Testis (tissue), 3 donors: ENCODE results near the gene ZNF768. TPM values are rescaled to one million over a fixed set of nuclear protein-coding genes. Genes with fewer than 3 reads are reported as not detected.

Experiments used
- DNase-seq: peaks from one replicate; pipeline ENCODE4 v3.0.0-alpha.2; 2019
- H3K27ac ChIP-seq, 2 donors: fragments of 200-600 bp; sonication (generic); one replicate each; pipeline ENCODE4 v1.5.1; 2019
- H3K27me3 ChIP-seq: fragments of 200-600 bp; sonication (generic); one replicate; pipeline ENCODE4 v1.5.1; 2019
- H3K36me3 ChIP-seq: fragments of 200-600 bp; sonication (generic); one replicate; pipeline ENCODE4 v1.5.1; 2017; ENCODE audit warnings: low read depth; ENCODE audit errors: missing control alignments
- H3K4me1 ChIP-seq: fragments of 200-600 bp; sonication (generic); one replicate; pipeline ENCODE4 v1.5.1; 2019
- H3K4me3 ChIP-seq, 2 donors: fragments of 200-600 bp; sonication (generic); one replicate each; pipeline ENCODE4 v1.5.1; 2017 to 2019
- H3K9me3 ChIP-seq: fragments of 200-600 bp; sonication (generic); one replicate; pipeline ENCODE4 v1.5.1; 2017
- CTCF ChIP-seq, 3 experiments: fragments of 450-650 bp in 2 of 3; fragments of 200-600 bp in 1 of 3; sonication (generic) in 1 of 3; IDR thresholded peaks; one replicate each; pipeline ENCODE4 v1.5.1; 2016 to 2019; ENCODE audit warnings: antibody characterized with exemption in 3 of 3, mild to moderate bottlenecking in 2 of 3, moderate library complexity in 1 of 3
- POLR2A ChIP-seq: fragments of 450-650 bp; IDR thresholded peaks from one replicate; pipeline ENCODE4 v1.6.1; 2017; ENCODE audit warnings: antibody characterized with exemption, mild to moderate bottlenecking, moderate library complexity
- WGBS, 2 donors: methylation state at CpG; one replicate each; pipeline ENCODE4 v1.1.5; 2018; 5-methylcytosine and 5-hydroxymethylcytosine counted together
- intact Hi-C: fragments of 100-400 bp; cut with DNase I; formaldehyde crosslinking; loops from one replicate; pipeline ENCODE4 v1.15.1; 2023; ENCODE audit warnings: low total_unique reads
- polyA plus RNA-seq: library from polyadenylated mRNA; stranded (reverse); fragments of 350-450 nt; fragmentation: Illumina TruSeq; extraction: RNeasy Lipid Tissue Mini Kit (QIAGEN cat#74804); gene quantifications from one replicate; pipeline ENCODE4 v1.2.3, GENCODE V29; 2014; ENCODE audit warnings: low read depth, low replicate concordance; ENCODE audit not compliant: insufficient read depth
- total RNA-seq, 2 donors: library from RNA; depleted of rRNA; stranded (reverse); fragments of >200 nt; gene quantifications; one replicate each; pipeline ENCODE4 v1.2.3, GENCODE V29; 2016

ZNF768 gene
- total and polyA plus RNA-seq, 3 donors from 2014 or later: 52.2 to 64.3 (median 52.3) TPM

DNA sequence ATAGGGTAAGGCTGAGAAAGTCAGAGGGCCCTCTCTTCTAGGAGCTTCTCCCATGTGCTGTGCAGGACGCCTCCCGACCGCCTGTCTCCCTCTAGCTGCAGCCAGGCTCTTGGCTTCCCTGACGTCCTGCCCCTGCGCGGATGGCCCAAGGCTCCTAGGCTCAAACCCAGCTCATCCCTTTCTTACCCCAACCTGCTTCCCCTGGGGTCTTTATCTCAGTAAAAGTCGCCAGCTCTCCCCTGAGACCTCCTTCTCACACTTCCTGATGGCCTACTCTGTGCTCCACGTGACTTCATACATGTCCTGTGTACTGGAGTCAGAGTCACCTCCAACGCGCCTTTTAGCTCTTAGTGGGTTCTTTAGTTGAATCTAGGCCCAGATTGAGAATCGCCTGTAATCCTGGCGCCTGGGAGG, 9.4 kb upstream of the ZNF768 start:
- H3K36me3 ChIP-seq: no peaks in the 10 kb centered on the region
- peak overlapping the region; percentile 94 to 95 for H3K27ac ChIP-seq
- no peaks in the 10 kb centered on the region for H3K27me3 ChIP-seq
- peak overlapping the region; percentile 77 to 97 for H3K4me3 ChIP-seq
- peaks cover 8% of the 10 kb centered on the region for H3K4me1 ChIP-seq
- no peaks in the 10 kb centered on the region for H3K9me3 ChIP-seq
- DNase-seq: peak; percentile 90
- TF ChIP-seq CTCF (IDR thresholded peaks at IDR 0.05): peak in 2 of 3 experiments; percentile 60 to 65
- no peak for TF ChIP-seq POLR2A
- WGBS, 2 donors: 22 to 25% methylated on average over 12 of the region's 12 CpGs
- intact Hi-C loops: no loop called here

DNA sequence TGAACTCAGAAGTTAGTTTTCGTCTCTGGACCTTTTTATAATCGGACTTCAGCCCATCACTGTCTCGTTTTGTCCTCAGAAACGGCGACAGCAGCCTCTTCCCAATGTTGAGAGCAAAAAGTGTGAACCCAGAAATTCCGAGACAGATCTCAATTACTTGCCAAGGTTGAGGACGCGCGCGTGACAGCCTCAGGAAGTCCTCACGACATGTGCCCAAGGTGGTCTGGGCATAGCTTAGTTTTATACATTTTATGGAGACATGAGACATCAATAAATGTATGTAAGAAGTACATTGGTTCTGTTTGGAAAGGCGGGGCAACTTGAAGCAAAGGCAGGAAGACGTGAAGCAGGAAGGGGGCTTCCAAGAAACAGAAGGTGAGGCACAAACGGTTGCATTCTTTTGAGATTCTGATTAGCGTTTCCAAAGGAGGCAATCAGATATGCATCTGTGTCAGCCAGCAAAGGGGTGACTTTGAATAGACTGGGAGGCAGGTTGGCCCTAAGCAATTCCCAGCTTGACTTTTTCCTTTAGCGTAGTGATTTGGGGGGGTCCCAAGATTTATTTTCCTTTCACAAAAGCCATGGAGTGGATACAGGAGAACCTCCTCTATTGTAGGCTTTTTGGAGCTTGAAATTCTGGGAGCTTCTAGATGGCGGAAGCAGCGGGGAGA, 8.9 kb upstream of the ZNF768 start:
- intact Hi-C loops: no loop called here
- no peak for DNase-seq

GRCh38 chr16:30534368-30535105, 8.2 kb upstream of the ZNF768 start, which contains the start of gene ZNF747:
ZNF747 (minus strand) TSS chr16:30534858; CDS start chr16:30534679, 179 bp downstream.
- intact Hi-C loops: no loop called here
- Histone ChIP-seq H3K36me3 (no peaks in the 10 kb centered on the region), H3K9me3 (no peaks in the 10 kb centered on the region), H3K4me1 (peaks cover 8% of the 10 kb centered on the region), H3K27ac (peak within 1 kb of the TSS; percentile 94 to 95), H3K27me3 (no peaks in the 10 kb centered on the region), H3K4me3 (peak within 1 kb of the TSS; percentile 77 to 97)
- peak; percentile 95 for DNase-seq
- TF ChIP-seq POLR2A (no peak), CTCF (IDR thresholded peaks at IDR 0.05) (peak in 1 of 3 experiments; percentile 2)
- 0 to 1% methylated on average over 5 to 48 of the region's 70 CpGs for WGBS, 2 donors

More for the DNA sequence above, 8.9 kb upstream of the ZNF768 start:
- WGBS, 2 donors: 3% methylated on average over 18 of the region's 18 CpGs
- Histone ChIP-seq H3K27me3 (no peaks in the 10 kb centered on the region), H3K4me1 (peaks cover 8% of the 10 kb centered on the region), H3K27ac (peak overlapping the region; percentile 94 to 95), H3K9me3 (no peaks in the 10 kb centered on the region), H3K4me3 (peak overlapping the region; percentile 77 to 97), H3K36me3 (no peaks in the 10 kb centered on the region)
- TF ChIP-seq CTCF (IDR thresholded peaks at IDR 0.05) (no peak), POLR2A (no peak)

- peaks cover 8% of the 10 kb centered on the region for H3K4me1 ChIP-seq
- no peak for TF ChIP-seq POLR2A
- no peak for TF ChIP-seq CTCF (IDR thresholded peaks at IDR 0.05)
- peak overlapping the region; percentile 77 to 97 for H3K4me3 ChIP-seq
- intact Hi-C loops: no loop called here
- no peak for DNase-seq
- H3K36me3 ChIP-seq: no peaks in the 10 kb centered on the region
- H3K27me3 ChIP-seq: no peaks in the 10 kb centered on the region
- peak overlapping the region; percentile 94 to 95 for H3K27ac ChIP-seq
- no peaks in the 10 kb centered on the region for H3K9me3 ChIP-seq
- 6 to 10% methylated on average over 16 to 27 of the region's 29 CpGs for WGBS, 2 donors
Measured at GRCh38 chr16:30533748-30534367, 7.5 kb upstream of the ZNF768 start.
